GM19099 (cell line): ENCODE data around the gene C19orf53.

ENCODE experiments used
- POLR2A ChIP-seq: IDR thresholded peaks from 3 replicates; pipeline ENCODE4 v1.6.1; 2011; ENCODE audit warnings: low read depth; ENCODE audit not compliant: insufficient read length; ENCODE audit errors: extremely low read depth

C19orf53 gene

GRCh38 chr19:13804830-13805683, 30.8 kb downstream of the C19orf53 start:
- TF ChIP-seq POLR2A: no peak

- no peak for TF ChIP-seq POLR2A
Measured at GRCh38 chr19:13806728-13807127, 32.5 kb downstream of the C19orf53 start.

- TF ChIP-seq POLR2A: no peak
Measured at GRCh38 chr19:13807421-13808021, 33.3 kb downstream of the C19orf53 start.

- TF ChIP-seq POLR2A: no peak
Measured at GRCh38 chr19:13808856-13809255, 34.6 kb downstream of the C19orf53 start.

GRCh38 chr19:13812544-13812943, 38.3 kb downstream of the C19orf53 start:
- no peak for TF ChIP-seq POLR2A

GRCh38 chr19:13813147-13813546, 38.9 kb downstream of the C19orf53 start:
- no peak for TF ChIP-seq POLR2A

- TF ChIP-seq POLR2A: no peak
Measured at GRCh38 chr19:13814550-13814949, 40.3 kb downstream of the C19orf53 start.

GRCh38 chr19:13817018-13817614, 42.9 kb downstream of the C19orf53 start:
- TF ChIP-seq POLR2A: no peak

- TF ChIP-seq POLR2A: no peak
Measured at GRCh38 chr19:13817615-13818371, 43.5 kb downstream of the C19orf53 start.

GRCh38 chr19:13819238-13819637, 45.0 kb downstream of the C19orf53 start:
- no peak for TF ChIP-seq POLR2A

GRCh38 chr19:13821292-13821691, 47.0 kb downstream of the C19orf53 start:
- TF ChIP-seq POLR2A: no peak

GRCh38 chr19:13823256-13823655, 49.0 kb downstream of the C19orf53 start:
- no peak for TF ChIP-seq POLR2A

- TF ChIP-seq POLR2A: no peak
Measured at GRCh38 chr19:13823901-13824300, 49.6 kb downstream of the C19orf53 start.

- no peak for TF ChIP-seq POLR2A
Measured at GRCh38 chr19:13824703-13825102, 50.4 kb downstream of the C19orf53 start.
